RWPE2 (cell line): Measurements from ENCODE around the gene ILKAP.

Experiments used
- ATAC-seq: fragments of 200-7000 bp; cut with Tn5 transposase; 3 replicates; pipeline ENCODE4 v1.9.1; 2021; ENCODE audit warnings: low read depth
- DNase-seq: peaks from one replicate; pipeline ENCODE4 v3.0.0-alpha.2; 2020; ENCODE audit warnings: low spot score
- H3K27ac ChIP-seq: fragments of 450-650 bp; 2 replicates; pipeline ENCODE4 v1.5.1; 2017; ENCODE audit warnings: mild to moderate bottlenecking; ENCODE audit not compliant: poor library complexity, severe bottlenecking
- H3K27me3 ChIP-seq: fragments of 250-450 bp; sonication (Bioruptor Pico); 2 replicates; pipeline ENCODE4 v1.5.1; 2021; ENCODE audit warnings: mild to moderate bottlenecking, moderate library complexity; ENCODE audit not compliant: insufficient read depth, poor library complexity, severe bottlenecking
- H3K36me3 ChIP-seq: fragments of 250-450 bp; sonication (Bioruptor Pico); 2 replicates; pipeline ENCODE4 v1.5.1; 2020; ENCODE audit warnings: low read depth, mild to moderate bottlenecking, moderate library complexity
- H3K4me1 ChIP-seq: fragments of 250-450 bp; sonication (Bioruptor Pico); 2 replicates; pipeline ENCODE4 v1.5.1; 2021; ENCODE audit warnings: mild to moderate bottlenecking, moderate library complexity; ENCODE audit not compliant: insufficient read depth, poor library complexity, severe bottlenecking
- H3K4me3 ChIP-seq: fragments of 250-450 bp; sonication (Bioruptor Pico); 2 replicates; pipeline ENCODE4 v1.5.1; 2021; ENCODE audit warnings: mild to moderate bottlenecking, moderate library complexity; ENCODE audit not compliant: severe bottlenecking
- H3K9me3 ChIP-seq: fragments of 250-450 bp; sonication (Bioruptor Pico); 2 replicates; pipeline ENCODE4 v1.5.1; 2021; ENCODE audit warnings: mild to moderate bottlenecking, moderate library complexity; ENCODE audit not compliant: severe bottlenecking
- TF ChIP-seq, protein P1 (sequence below): fragments of 450-650 bp; IDR thresholded peaks from one replicate; pipeline ENCODE4 v1.5.1; 2017; ENCODE audit warnings: mild to moderate bottlenecking, moderate library complexity; ENCODE audit not compliant: poor library complexity, severe bottlenecking

Gene ILKAP

DNA sequence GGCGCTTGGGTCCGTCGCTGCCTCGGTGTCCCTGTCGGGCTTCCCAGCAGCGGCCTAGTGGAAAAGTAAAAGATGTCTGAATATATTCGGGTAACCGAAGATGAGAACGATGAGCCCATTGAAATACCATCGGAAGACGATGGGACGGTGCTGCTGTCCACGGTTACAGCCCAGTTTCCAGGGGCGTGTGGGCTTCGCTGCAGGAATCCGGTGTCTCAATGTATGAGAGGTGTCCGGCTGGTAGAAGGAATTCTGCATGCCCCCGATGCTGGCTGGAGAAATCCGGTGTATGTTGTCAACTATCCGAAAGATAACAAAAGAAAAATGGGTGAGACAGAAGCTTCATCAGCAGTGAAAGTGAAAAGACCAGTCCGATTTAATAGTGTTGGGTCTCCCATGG lies 28.3 kb upstream of the ILKAP start:
- DNase-seq (no peak), ATAC-seq (no peak)
- no peaks in the 10 kb centered on the region for H3K36me3 ChIP-seq
- H3K9me3 ChIP-seq, result no peaks in the 10 kb centered on the region
- H3K4me1 ChIP-seq, result no peaks in the 10 kb centered on the region
- no peaks in the 10 kb centered on the region for H3K27me3 ChIP-seq
- H3K4me3 ChIP-seq, result no peak overlapping the region
- no peak overlapping the region for H3K27ac ChIP-seq
- TF ChIP-seq, protein P1, sequence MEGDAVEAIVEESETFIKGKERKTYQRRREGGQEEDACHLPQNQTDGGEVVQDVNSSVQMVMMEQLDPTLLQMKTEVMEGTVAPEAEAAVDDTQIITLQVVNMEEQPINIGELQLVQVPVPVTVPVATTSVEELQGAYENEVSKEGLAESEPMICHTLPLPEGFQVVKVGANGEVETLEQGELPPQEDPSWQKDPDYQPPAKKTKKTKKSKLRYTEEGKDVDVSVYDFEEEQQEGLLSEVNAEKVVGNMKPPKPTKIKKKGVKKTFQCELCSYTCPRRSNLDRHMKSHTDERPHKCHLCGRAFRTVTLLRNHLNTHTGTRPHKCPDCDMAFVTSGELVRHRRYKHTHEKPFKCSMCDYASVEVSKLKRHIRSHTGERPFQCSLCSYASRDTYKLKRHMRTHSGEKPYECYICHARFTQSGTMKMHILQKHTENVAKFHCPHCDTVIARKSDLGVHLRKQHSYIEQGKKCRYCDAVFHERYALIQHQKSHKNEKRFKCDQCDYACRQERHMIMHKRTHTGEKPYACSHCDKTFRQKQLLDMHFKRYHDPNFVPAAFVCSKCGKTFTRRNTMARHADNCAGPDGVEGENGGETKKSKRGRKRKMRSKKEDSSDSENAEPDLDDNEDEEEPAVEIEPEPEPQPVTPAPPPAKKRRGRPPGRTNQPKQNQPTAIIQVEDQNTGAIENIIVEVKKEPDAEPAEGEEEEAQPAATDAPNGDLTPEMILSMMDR, result no peak

DNA sequence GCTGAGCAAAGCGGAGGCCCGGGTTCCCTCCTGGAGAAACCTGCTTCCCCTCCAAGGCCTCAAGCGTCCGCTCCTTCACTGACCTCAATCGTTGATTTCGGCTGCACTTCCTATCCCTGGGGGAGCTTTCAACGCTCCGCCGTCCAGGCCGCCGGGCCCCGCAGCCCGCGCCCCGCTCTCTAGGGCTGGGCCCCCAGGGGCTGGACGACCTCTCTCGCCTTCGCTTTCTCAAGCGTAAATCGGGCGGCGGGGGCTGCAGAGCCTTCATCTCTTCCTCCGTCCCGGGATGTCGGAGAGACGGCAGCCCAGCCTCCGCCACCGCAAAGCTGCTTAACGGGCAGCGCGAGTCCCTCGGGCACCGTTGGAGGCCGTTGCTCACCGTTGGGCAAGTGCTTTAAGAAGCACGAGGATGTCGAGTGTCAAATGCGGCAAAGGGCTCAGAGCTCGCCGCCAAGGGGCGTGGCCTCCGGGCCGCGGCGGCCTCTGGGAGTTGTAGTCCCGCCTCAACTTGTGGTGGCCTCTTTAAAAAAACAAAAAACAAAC lies 27.8 kb upstream of the ILKAP start:
- Histone ChIP-seq H3K9me3 (no peaks in the 10 kb centered on the region), H3K27me3 (no peaks in the 10 kb centered on the region), H3K4me3 (no peak overlapping the region), H3K27ac (no peak overlapping the region), H3K4me1 (no peaks in the 10 kb centered on the region), H3K36me3 (no peaks in the 10 kb centered on the region)
- DNase-seq (no peak), ATAC-seq (no peak)
- TF ChIP-seq, protein P1, result no peak

GRCh38 chr2:238230699-238231098 lies 27.2 kb upstream of the ILKAP start:
- Histone ChIP-seq H3K4me1 (no peaks in the 10 kb centered on the region), H3K9me3 (no peaks in the 10 kb centered on the region), H3K36me3 (no peaks in the 10 kb centered on the region), H3K4me3 (no peak overlapping the region), H3K27ac (no peak overlapping the region), H3K27me3 (no peaks in the 10 kb centered on the region)
- ATAC-seq, result no peak
- TF ChIP-seq, protein P1, result no peak
- no peak for DNase-seq

DNA sequence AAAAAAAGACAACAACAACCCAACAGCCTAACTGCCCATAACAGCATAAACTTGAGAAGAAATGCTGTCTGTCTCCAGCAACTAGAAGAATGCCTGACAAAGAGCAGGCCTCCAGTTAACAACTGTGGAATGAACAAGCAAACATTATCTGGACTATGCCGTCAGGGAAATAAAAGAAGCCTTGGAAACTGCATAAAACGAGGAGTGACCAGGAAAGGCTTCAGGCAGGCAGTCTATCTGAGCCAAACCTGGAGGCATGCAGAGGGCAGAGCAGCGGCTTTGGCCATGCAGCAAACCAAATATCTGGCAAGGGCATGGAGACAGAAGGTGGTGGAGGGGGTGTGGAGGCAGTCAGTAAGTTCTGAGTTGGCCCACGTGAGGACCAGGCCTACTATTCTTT lies 25.2 kb upstream of the ILKAP start:
- DNase-seq (no peak), ATAC-seq (no peak)
- Histone ChIP-seq H3K36me3 (no peaks in the 10 kb centered on the region), H3K27ac (no peak overlapping the region), H3K27me3 (no peaks in the 10 kb centered on the region), H3K4me1 (no peaks in the 10 kb centered on the region), H3K9me3 (no peaks in the 10 kb centered on the region), H3K4me3 (no peak overlapping the region)
- TF ChIP-seq, protein P1, result no peak

DNA sequence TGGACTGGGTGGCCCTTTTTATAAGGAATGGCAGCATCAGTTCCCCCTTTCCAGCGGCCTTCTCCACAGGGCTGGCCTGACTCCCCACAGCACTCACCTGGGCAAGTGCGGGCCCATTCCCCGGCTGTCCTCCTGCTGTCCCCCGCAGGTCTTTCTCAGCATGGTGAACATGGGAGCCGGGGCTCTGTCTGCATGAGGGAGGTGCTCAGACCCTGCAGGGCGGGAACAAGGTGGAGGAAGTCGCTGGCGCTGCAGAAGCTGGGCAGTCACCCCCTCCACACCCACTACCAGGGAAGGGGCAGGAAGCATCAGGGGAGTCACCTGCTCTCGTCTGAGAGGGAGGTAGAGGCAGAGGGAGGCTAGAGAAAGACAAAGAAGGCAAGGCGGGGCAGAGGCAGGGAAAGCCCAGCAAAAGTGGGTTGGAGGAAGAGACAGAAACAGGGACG lies 24.1 kb upstream of the ILKAP start:
- ATAC-seq (no peak), DNase-seq (no peak)
- no peaks in the 10 kb centered on the region for H3K4me1 ChIP-seq
- H3K36me3 ChIP-seq, result no peaks in the 10 kb centered on the region
- H3K9me3 ChIP-seq, result no peaks in the 10 kb centered on the region
- no peak overlapping the region for H3K4me3 ChIP-seq
- no peak overlapping the region for H3K27ac ChIP-seq
- H3K27me3 ChIP-seq, result no peaks in the 10 kb centered on the region
- TF ChIP-seq, protein P1, result no peak
